ENCODE results near the gene PTPRN2.
A peak's percentile ranks its signal among the peaks of the same experiment; 100 is the strongest.
"Not testable (repeated sequence)": the region's sequence is repeated elsewhere in the genome, so short reads cannot be mapped to it uniquely, and the experiment has no call there.

The PTPRN2 gene

DNA sequence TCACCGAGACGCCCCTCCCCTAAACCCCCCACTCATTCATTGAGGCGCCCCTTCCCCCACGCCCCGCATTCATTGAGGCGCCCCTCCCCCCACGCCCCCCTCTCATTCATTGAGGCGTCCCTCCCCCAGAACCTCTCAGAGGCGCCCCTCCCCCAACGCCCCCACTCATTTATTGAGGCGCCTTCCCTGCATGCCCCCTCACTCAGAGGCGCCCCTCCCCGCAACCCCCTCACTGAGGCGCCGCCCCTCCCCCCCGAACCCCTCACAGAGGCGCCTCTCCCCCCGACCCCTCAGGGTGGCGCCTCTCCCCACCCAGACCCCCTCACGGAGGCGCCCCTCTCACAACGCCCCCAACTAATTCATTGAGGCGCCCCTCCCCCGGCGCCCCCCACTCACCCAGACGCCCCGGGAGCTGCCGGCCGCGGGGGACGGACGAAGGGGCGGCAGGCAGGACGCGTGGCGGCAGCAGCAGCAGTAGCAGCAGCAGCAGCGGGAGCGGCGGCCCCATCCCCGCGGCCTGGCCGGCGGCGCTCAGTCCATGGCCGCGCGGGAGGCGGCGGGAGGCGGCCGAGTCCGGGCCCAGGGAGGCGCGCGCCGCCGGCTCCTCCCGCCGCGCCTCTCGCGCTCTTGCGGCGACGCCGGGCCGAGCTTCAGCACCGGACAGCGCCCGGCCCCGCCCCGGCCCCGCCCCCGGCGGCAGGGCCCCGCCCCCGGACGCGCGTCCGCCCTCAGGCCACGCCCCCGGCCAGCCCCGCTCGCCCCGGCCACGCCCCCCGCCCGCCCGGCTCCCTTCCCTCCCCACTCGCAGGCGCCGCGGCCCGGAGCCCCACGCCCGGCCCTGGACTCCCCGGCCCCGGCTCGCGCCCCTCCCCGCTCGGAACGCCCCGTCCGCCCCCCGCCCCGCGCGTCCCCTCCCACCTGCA is at the start of gene PTPRN2:
TSS of gene PTPRN2 (minus strand) at position 662 of the 923 bp plus-strand sequence.
- TF ChIP-seq, protein P1, sequence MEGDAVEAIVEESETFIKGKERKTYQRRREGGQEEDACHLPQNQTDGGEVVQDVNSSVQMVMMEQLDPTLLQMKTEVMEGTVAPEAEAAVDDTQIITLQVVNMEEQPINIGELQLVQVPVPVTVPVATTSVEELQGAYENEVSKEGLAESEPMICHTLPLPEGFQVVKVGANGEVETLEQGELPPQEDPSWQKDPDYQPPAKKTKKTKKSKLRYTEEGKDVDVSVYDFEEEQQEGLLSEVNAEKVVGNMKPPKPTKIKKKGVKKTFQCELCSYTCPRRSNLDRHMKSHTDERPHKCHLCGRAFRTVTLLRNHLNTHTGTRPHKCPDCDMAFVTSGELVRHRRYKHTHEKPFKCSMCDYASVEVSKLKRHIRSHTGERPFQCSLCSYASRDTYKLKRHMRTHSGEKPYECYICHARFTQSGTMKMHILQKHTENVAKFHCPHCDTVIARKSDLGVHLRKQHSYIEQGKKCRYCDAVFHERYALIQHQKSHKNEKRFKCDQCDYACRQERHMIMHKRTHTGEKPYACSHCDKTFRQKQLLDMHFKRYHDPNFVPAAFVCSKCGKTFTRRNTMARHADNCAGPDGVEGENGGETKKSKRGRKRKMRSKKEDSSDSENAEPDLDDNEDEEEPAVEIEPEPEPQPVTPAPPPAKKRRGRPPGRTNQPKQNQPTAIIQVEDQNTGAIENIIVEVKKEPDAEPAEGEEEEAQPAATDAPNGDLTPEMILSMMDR (IDR thresholded peaks at IDR 0.05; ENCODE audit: borderline replicate concordance, control extremely low read depth, extremely low read depth, insufficient read depth, missing control alignments), result no peak
- peak; percentile 92 for DNase-seq (ENCODE audit: low spot score)
- in situ Hi-C loops (cut with MboI; ENCODE audit: low sequenced_read_pairs, unreplicated experiment), result no loop called here

DNA sequence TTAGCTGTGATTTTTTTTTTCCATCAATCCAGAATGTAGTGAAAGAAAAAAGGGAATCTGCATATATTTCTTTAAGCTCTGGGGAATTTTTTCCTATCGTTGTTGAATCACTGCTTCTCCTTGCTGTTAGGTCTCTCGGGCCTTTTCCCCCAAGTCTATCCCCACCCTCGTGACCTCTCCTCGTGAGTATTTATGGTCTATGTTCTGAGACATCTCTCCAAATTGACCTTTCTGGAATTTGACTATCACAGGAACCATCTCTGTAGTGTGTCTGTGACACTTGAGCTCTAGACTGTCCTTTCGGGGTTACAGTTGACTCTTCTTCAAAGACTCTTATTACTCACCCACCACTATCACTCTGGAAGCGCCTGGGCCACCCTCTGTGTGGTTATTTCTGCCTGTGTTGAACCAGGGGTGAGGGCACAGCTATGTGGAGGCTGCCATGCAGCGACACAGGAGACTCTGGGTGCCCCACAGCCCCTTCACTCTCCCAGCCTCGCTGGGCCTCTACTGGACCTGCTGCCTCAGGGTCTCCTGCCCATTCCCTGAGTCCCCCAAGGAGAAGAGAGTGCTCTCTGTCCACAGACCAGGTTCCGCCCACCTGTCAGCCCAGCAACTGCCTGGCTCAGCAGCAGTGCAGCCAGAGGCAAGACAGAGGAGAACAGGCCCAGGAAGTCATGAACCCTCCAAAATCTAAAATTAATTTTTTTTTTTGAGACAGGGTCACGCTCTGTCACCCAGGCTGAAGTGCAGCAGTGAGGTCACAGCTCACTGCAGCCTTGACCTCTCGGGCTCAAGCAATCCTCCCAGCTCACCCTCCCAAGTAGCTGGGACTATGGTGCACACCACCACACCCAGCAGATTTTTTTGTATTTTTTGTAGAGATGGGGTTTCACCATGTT is 45.7 kb upstream of the PTPRN2 start:
- TF ChIP-seq, protein P1 (IDR thresholded peaks at IDR 0.05; ENCODE audit: borderline replicate concordance, control extremely low read depth, extremely low read depth, insufficient read depth, missing control alignments), result no peak
- DNase-seq (ENCODE audit: low spot score), result peak; percentile 45
- in situ Hi-C loops (cut with MboI; ENCODE audit: low sequenced_read_pairs, unreplicated experiment), result no loop called here

DNA sequence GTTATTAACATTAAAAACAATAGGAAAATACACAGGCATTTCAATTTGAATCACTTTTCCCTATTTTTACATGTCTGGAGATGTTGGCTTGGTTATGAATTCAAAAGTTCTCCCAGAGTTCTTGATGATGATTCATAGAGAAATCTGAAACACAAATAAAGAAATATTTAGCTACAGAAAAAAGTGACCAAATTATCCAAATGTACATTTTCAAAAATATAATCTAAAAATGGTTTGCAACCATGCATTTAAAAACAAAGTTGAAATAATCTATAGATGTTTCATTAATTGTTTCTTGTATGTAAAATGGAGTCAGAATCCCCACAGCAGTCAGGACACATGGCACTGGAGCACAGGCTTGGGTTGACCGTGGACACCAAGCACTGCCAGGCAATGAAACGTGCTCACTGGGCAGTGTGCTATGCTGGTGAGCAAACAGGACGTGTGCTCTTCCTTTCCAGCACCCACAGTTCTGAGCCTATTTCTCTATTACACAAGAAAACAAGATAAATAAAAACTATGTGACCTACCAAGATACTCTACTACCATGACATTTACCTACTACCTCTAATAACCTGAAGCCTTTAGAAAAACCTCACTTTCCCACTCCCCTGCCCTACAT is 44.1 kb upstream of the PTPRN2 start:
- TF ChIP-seq, protein P1 (IDR thresholded peaks at IDR 0.05; ENCODE audit: borderline replicate concordance, control extremely low read depth, extremely low read depth, insufficient read depth, missing control alignments), result no peak
- no peak for DNase-seq (ENCODE audit: low spot score)
- in situ Hi-C loops (cut with MboI; ENCODE audit: low sequenced_read_pairs, unreplicated experiment), result no loop called here

DNA sequence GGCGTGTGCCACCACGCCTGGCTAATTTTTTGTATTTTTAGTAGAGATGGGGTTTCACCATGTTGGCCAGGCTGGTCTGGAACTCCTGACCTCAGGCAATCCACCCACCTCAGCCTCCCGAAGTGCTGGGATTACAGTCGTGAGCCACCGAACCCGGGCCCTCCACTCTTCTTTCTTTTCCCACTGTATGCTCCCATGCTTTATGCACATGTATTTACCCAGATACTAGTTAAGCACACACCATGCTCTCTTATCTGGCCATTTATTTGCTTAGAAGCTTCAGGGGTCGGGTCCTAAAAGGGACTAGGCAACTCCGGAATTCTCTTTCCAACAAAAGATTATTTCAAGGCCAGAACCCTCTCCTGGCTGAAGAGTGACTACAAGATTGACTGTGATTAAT is 38.7 kb upstream of the PTPRN2 start:
- DNase-seq (ENCODE audit: low spot score); in situ Hi-C loops (cut with MboI; ENCODE audit: low sequenced_read_pairs, unreplicated experiment): not testable (repeated sequence)

DNA sequence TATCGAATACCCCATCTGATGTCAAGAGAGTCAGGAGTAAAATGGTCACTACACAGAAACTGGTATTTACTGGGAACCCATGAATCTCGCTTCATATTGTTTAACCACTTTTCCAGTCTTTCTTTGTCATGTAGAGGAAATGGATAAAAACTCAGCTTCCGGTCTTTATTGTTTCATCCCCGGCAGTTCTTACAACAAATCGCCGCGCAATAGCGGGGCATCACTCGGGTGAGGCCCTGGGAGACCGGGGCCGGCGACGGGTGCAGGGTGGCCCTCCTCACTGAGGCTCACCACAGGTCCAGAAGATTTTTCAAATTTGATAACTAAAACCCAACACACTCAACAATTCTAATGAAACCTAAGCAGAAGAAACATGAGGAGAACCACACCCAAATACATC is 35.6 kb upstream of the PTPRN2 start:
- in situ Hi-C loops (cut with MboI; ENCODE audit: low sequenced_read_pairs, unreplicated experiment), result no loop called here
- DNase-seq (ENCODE audit: low spot score), result no peak
- TF ChIP-seq, protein P1 (IDR thresholded peaks at IDR 0.05; ENCODE audit: borderline replicate concordance, control extremely low read depth, extremely low read depth, insufficient read depth, missing control alignments), result no peak

DNA sequence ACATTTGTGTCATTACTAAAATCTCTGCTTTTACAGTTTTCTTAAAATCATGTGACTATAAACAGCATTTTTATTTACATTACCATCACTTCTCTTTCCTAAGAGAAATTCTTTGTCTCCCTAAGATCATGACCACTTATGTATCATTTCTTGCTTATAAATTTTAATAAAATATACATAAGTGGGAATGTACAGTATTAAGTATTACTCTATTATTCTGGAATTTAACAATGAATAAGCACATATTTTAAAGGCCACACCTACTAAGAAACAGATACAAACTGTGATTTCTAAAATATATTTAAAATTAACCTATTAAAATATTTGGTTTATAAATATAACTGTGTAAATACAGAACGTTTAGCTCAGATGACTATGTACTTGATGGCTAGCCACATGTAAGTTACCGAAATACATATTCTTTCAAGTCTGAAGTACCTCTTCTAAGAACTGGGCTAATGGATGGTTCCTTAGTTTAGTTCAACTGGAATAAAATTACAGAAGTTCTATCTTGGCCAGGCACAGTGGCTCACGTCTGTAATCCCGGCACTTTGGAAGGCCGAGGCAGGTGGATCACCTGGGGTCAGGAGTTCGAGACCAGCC is 33.3 kb upstream of the PTPRN2 start:
- in situ Hi-C loops (cut with MboI; ENCODE audit: low sequenced_read_pairs, unreplicated experiment), result no loop called here
- TF ChIP-seq, protein P1 (IDR thresholded peaks at IDR 0.05; ENCODE audit: borderline replicate concordance, control extremely low read depth, extremely low read depth, insufficient read depth, missing control alignments), result no peak
- no peak for DNase-seq (ENCODE audit: low spot score)
